ENCODE results near the gene PCDH15. TPM values are rescaled to one million over a fixed set of nuclear protein-coding genes. Genes with fewer than 3 reads are reported as not detected.

The PCDH15 gene
- polyA plus RNA-seq, 1 experiment, result not detected

DNA sequence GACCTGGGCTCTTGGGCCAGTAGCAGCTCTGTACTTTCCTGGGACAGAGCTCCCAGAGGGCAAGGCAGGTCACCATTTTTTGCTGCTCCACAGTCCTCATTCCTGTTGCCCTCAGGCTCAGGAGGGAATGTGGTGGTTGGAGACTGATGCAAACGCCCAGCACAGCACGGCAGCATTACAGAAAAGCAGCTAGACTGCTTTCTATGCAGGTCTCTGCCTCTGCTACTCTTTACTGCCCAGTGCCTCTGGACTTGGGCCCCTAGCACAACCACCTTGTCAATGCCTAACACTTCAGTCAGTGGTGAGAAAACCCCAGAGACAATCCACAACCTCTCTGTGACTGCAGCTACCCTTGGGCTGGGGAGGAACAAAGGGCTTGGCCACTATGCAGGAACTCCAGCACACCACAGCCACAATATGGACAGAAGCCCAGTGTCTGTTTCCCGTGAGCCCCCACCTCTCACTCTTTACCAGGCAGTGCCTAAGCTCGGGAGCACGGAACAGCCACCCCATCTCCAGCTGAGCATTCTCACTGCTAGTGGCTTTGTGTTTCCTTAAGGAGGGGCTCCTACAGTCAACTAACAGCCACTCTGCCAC lies 790.6 kb downstream of the PCDH15 start:
- POLR2A ChIA-PET, result no interaction called here
- TF ChIP-seq, protein P1, sequence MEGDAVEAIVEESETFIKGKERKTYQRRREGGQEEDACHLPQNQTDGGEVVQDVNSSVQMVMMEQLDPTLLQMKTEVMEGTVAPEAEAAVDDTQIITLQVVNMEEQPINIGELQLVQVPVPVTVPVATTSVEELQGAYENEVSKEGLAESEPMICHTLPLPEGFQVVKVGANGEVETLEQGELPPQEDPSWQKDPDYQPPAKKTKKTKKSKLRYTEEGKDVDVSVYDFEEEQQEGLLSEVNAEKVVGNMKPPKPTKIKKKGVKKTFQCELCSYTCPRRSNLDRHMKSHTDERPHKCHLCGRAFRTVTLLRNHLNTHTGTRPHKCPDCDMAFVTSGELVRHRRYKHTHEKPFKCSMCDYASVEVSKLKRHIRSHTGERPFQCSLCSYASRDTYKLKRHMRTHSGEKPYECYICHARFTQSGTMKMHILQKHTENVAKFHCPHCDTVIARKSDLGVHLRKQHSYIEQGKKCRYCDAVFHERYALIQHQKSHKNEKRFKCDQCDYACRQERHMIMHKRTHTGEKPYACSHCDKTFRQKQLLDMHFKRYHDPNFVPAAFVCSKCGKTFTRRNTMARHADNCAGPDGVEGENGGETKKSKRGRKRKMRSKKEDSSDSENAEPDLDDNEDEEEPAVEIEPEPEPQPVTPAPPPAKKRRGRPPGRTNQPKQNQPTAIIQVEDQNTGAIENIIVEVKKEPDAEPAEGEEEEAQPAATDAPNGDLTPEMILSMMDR (IDR thresholded peaks at IDR 0.05; ENCODE audit: low read depth, low read length), result no peak
- Histone ChIP-seq H3K9me3 (ENCODE audit: control insufficient read depth, insufficient read depth, low read length) (peaks cover 11% of the 10 kb centered on the region), H3K4me3 (ENCODE audit: low read depth, low read length) (no peak overlapping the region), H3K27me3 (ENCODE audit: control insufficient read depth, insufficient read depth, low read length) (no peaks in the 10 kb centered on the region), H3K27ac (ENCODE audit: low read depth, low read length) (no peak overlapping the region)
- CTCF ChIA-PET, result no interaction called here
- DNase-seq (ENCODE audit: low read depth, low spot score), result no peak

DNA sequence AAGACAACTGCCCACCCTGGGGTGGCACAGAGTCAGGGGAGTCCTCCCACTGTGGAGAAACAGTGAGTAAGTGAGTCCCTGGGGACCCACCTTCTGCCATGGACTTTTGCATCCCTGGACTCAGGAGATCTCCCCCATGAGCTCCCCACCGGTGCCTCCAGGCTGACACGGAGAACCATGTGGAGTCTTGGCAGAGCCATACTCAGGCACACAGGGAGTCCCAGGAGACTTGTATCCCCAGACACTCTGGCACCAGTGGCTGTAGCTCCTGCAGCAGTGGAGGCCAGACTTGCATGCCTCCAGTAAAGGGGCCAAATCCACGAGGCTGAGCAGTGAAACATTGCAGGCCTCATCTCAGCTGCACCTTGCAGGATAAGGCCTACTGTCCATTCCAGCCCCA lies 791.4 kb downstream of the PCDH15 start:
- ChIA-PET POLR2A (no interaction called here), CTCF (no interaction called here)
- peaks cover 11% of the 10 kb centered on the region for H3K9me3 ChIP-seq (ENCODE audit: control insufficient read depth, insufficient read depth, low read length)
- no peak overlapping the region for H3K27ac ChIP-seq (ENCODE audit: low read depth, low read length)
- TF ChIP-seq, protein P1 (IDR thresholded peaks at IDR 0.05; ENCODE audit: low read depth, low read length), result no peak
- DNase-seq (ENCODE audit: low read depth, low spot score), result no peak
- no peak overlapping the region for H3K4me3 ChIP-seq (ENCODE audit: low read depth, low read length)
- no peaks in the 10 kb centered on the region for H3K27me3 ChIP-seq (ENCODE audit: control insufficient read depth, insufficient read depth, low read length)

DNA sequence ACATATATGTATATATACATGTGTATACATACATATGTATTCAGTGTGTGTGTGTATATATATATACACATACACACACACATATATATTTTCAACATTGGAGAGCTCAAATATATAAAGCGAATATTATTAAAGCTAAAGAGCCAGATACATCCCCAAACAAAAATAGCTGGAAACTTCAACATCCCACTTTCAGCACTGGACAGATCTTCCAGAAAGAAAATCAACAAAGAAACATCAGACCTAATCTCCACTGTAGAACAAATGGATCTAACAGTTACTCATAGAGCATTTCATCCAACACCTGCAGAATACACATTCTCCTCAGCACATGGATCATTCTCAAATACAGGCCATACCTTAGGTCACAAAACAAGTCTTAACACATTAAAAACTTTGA lies 799.0 kb downstream of the PCDH15 start:
- Histone ChIP-seq H3K9me3 (ENCODE audit: control insufficient read depth, insufficient read depth, low read length) (peaks cover 5% of the 10 kb centered on the region; the same call in 1 of the 2 replicates), H3K27me3 (ENCODE audit: control insufficient read depth, insufficient read depth, low read length) (no peaks in the 10 kb centered on the region), H3K4me3 (ENCODE audit: low read depth, low read length) (no peak overlapping the region), H3K27ac (ENCODE audit: low read depth, low read length) (no peak overlapping the region)
- CTCF ChIA-PET, result no interaction called here
- DNase-seq (ENCODE audit: low read depth, low spot score), result no peak
- POLR2A ChIA-PET, result no interaction called here
- TF ChIP-seq, protein P1 (IDR thresholded peaks at IDR 0.05; ENCODE audit: low read depth, low read length), result no peak

DNA sequence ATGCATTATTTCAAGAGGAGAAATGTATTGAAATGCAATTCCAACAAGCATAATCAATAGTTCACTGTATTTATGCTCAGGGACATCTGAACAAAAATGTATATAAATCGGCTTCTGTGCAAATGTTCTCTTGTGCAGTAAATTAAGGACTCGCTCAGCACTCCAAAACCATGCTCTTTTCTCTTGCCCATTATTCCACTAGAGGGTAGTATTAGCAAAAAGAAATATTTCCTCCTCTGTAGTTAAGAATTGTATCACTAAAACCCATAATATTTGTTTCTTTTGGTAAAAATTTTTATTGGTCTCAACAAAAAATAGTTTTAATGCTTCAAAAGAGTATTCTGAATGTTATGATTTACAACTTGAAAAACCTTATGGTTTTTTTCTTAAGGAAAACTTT lies 803.1 kb downstream of the PCDH15 start:
- DNase-seq (ENCODE audit: low read depth, low spot score), result no peak
- H3K9me3 ChIP-seq (ENCODE audit: control insufficient read depth, insufficient read depth, low read length), result peaks cover 5% of the 10 kb centered on the region; the same call in 1 of the 2 replicates
- CTCF ChIA-PET, result no interaction called here
- no peak overlapping the region for H3K4me3 ChIP-seq (ENCODE audit: low read depth, low read length)
- no peak overlapping the region for H3K27ac ChIP-seq (ENCODE audit: low read depth, low read length)
- TF ChIP-seq, protein P1 (IDR thresholded peaks at IDR 0.05; ENCODE audit: low read depth, low read length), result no peak
- no peaks in the 10 kb centered on the region for H3K27me3 ChIP-seq (ENCODE audit: control insufficient read depth, insufficient read depth, low read length)
- POLR2A ChIA-PET, result no interaction called here

DNA sequence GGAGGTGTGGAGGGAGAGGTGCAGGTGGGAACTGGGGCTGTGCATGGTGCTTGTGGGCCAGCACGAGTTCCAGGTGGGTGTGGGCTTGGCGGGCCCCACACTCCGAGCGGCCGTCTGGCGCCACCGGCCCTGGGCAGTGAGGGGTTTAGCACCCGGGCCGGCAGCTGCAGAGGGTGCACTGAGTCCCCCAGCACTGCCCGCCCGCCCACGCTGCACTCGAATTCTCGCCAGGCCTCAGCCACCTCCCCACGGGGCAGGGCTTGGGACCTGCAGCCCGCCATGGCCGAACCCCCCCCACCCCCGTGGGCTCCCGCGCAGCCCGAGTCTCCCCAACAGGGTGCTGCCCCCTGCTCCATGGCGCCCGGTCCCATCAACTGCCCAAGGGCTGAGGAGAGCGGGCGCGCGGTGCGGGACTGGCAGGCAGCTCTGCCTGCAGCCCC lies 810.2 kb downstream of the PCDH15 start:
- ChIA-PET CTCF (no interaction called here), POLR2A (no interaction called here)
- TF ChIP-seq, protein P1 (IDR thresholded peaks at IDR 0.05; ENCODE audit: low read depth, low read length), result no peak
- Histone ChIP-seq H3K4me3 (ENCODE audit: low read depth, low read length) (no peak overlapping the region), H3K27me3 (ENCODE audit: control insufficient read depth, insufficient read depth, low read length) (no peaks in the 10 kb centered on the region), H3K9me3 (ENCODE audit: control insufficient read depth, insufficient read depth, low read length) (peaks cover 7% of the 10 kb centered on the region), H3K27ac (ENCODE audit: low read depth, low read length) (no peak overlapping the region)
- DNase-seq (ENCODE audit: low read depth, low spot score), result no peak

Measured in AG04450 (cell line).